ENCODE data around the gene MICAL3.

The MICAL3 gene

GRCh38 chr22:17847360-17848078 lies 176.8 kb downstream of the MICAL3 start:
- no peak for TF ChIP-seq TAF1 (IDR thresholded peaks at IDR 0.05; ENCODE audit: borderline replicate concordance, insufficient read depth, low read length)
- no peak for TF ChIP-seq FOXP2 (optimal IDR thresholded peaks at IDR 0.05; ENCODE audit: borderline replicate concordance, extremely low read depth, extremely low read length, insufficient read depth)
- TF ChIP-seq REST (IDR thresholded peaks at IDR 0.05; ENCODE audit: insufficient read depth in 1 of 2, low read depth in 2 of 2, low read length in 2 of 2) = no peak
- no peak for TF ChIP-seq POLR2AphosphoS5 (IDR thresholded peaks at IDR 0.05; ENCODE audit: low read depth, low read length)
- TF ChIP-seq SIN3A (IDR thresholded peaks at IDR 0.05; ENCODE audit: borderline replicate concordance, insufficient read depth, low read length) = no peak

DNA sequence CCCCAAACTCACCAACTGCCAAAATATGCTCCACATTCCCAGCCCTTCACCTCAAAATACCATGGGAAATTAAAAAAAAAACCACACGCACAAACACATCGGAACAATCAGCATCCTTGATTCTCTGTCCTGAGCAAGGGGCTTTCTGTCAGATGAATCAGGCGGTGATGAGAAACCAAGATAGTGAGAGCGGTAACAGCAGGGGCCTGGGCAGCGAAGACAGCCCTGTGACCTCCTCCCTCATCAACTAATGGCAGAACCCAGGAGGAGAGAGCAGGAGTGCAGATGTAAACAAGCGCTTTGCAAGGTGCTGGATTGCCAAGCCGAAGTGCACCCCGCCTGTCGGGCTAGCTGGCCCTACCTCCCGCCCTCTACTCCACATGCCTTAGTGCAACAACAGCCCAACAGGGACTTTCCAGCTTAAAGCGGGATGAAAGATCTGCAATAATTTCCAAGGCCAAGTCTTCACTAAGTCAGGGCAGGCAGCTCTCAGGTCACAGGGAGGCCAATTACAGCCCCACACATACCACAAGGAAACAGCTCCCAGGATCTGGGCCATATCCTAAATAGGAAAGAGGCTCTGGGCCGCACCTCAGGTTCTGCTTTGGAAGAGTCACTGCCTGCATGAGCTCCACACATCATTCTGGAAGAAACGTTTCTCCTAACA lies 177.9 kb downstream of the MICAL3 start:
- TF ChIP-seq POLR2AphosphoS5 (IDR thresholded peaks at IDR 0.05; ENCODE audit: low read depth, low read length) (no peak), TAF1 (IDR thresholded peaks at IDR 0.05; ENCODE audit: borderline replicate concordance, insufficient read depth, low read length) (no peak), FOXP2 (optimal IDR thresholded peaks at IDR 0.05; ENCODE audit: borderline replicate concordance, extremely low read depth, extremely low read length, insufficient read depth) (no peak), SIN3A (IDR thresholded peaks at IDR 0.05; ENCODE audit: borderline replicate concordance, insufficient read depth, low read length) (no peak), REST (IDR thresholded peaks at IDR 0.05; ENCODE audit: insufficient read depth in 1 of 2, low read depth in 2 of 2, low read length in 2 of 2) (no peak)

DNA sequence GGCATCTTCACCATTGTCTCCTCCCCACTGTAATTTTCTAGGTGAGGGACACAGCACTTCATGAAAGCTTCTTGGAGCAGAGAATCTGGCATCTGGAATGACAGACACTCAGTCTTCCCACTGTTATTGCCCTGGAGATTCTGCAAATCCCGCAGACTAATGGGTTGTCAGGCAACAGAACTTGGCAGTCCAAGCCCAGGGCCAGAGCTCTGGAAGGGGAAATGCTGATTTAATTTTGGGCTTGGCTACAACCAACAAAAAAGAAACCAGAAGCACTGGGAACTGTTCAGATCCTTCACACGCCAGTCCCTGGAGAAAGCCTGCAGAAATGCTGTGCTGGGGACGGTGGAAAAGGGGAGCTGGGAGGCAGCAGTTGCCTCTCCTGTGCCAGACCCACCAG lies 178.6 kb downstream of the MICAL3 start:
- TF ChIP-seq REST (IDR thresholded peaks at IDR 0.05; ENCODE audit: insufficient read depth in 1 of 2, low read depth in 2 of 2, low read length in 2 of 2) (no peak), SIN3A (IDR thresholded peaks at IDR 0.05; ENCODE audit: borderline replicate concordance, insufficient read depth, low read length) (no peak), FOXP2 (optimal IDR thresholded peaks at IDR 0.05; ENCODE audit: borderline replicate concordance, extremely low read depth, extremely low read length, insufficient read depth) (no peak), TAF1 (IDR thresholded peaks at IDR 0.05; ENCODE audit: borderline replicate concordance, insufficient read depth, low read length) (no peak)

DNA sequence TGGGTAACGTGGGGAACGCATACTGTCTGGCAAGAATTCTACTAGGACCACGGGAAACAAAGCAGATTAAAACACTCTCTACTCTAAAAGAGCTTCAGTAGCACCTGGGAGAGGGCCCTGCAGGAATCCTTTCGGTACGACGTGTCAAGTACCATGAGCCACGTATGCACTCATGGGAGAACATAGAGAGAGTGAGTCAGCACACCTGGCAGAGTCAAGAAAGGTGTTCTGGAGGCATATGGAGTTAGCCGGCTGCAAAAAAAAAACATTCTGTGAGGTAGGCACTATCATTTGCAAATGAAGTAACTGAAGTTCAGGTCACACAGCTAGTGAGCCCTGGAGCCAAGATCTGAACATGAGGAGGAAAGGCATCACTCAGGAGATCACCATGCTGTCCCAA lies 179.0 kb downstream of the MICAL3 start:
- no peak for TF ChIP-seq POLR2AphosphoS5 (IDR thresholded peaks at IDR 0.05; ENCODE audit: low read depth, low read length)
- TF ChIP-seq REST (IDR thresholded peaks at IDR 0.05; ENCODE audit: insufficient read depth in 1 of 2, low read depth in 2 of 2, low read length in 2 of 2) = no peak
- TF ChIP-seq TAF1 (IDR thresholded peaks at IDR 0.05; ENCODE audit: borderline replicate concordance, insufficient read depth, low read length) = no peak
- no peak for TF ChIP-seq FOXP2 (optimal IDR thresholded peaks at IDR 0.05; ENCODE audit: borderline replicate concordance, extremely low read depth, extremely low read length, insufficient read depth)
- TF ChIP-seq SIN3A (IDR thresholded peaks at IDR 0.05; ENCODE audit: borderline replicate concordance, insufficient read depth, low read length) = no peak

Measured in PFSK-1 (cell line).